ENCODE results near the gene BPIFB3. TPM values are rescaled to one million over a fixed set of nuclear protein-coding genes. Genes with fewer than 3 reads are reported as not detected.

Gene BPIFB3
- total RNA-seq, 1 donor from 2014 or later, result not detected

DNA sequence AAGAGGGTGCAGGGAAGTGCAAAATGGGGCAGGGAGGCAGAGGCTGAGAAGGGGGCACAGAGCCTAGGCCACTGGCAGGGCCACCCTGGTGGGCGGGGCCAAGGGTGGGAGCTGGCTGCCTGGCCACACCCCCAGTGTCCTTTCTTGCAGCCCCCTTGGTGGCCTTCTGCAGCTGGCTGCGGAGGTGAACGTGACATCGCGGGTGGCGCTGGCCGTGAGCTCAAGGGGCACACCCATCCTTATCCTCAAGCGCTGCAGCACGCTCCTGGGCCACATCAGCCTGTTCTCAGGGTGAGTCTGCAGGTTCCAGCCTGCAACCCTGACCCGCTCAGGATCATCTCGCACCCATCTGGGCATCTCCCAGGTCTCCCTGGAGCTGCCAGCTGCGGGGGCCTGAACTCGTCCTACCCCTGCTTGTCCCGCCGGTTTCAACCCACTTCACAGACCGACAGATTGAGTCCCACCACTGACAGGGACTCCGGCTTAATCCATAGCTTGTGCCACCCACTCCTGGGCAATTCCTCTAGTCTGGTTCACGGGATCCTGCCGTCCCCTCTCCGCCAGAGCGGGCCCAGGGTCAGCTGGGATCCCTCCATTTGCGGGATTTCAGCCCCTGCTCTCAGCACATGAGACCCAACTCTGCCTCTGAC is 6.2 kb downstream of the BPIFB3 start:
- H3K36me3 Mint-ChIP-seq, result no peaks in the 10 kb centered on the region
- H3K27me3 Mint-ChIP-seq, result peaks cover 10% of the 10 kb centered on the region

DNA sequence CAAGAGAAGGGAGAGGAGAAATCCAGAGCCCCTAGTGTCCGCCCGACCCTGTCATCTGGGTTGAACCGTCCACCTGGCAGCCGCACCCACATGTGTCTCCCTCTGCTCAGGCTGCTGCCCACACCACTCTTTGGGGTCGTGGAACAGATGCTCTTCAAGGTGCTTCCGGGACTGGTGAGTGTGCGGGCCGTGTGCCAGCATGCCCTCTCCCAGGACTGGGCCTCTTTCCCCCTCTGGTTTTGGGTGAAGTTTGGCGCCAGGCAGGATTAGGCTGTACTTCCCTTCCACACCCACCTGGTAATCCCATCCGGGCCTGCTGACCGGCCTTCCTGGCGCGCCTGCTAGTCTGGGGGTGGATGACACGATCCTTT is 7.9 kb downstream of the BPIFB3 start:
- H3K4me3 Mint-ChIP-seq, result no peak overlapping the region
- no peak for DNase-seq (ENCODE audit: extremely low spot score, unreplicated experiment)
- peaks cover 5% of the 10 kb centered on the region for H3K27me3 Mint-ChIP-seq
- TF ChIP-seq CTCF (conservative IDR thresholded peaks at IDR 0.05), result no peak
- H3K4me1 Mint-ChIP-seq (ENCODE audit: unreplicated experiment), result no peaks in the 10 kb centered on the region
- H3K36me3 Mint-ChIP-seq, result no peaks in the 10 kb centered on the region
- no peaks in the 10 kb centered on the region for H3K9me3 Mint-ChIP-seq
- H3K27ac Mint-ChIP-seq, result no peak overlapping the region

More for the DNA sequence above, 6.2 kb downstream of the BPIFB3 start:
- Mint-ChIP-seq H3K4me3 (no peak overlapping the region), H3K27ac (no peak overlapping the region), H3K4me1 (ENCODE audit: unreplicated experiment) (no peaks in the 10 kb centered on the region), H3K9me3 (no peaks in the 10 kb centered on the region)
- TF ChIP-seq CTCF (conservative IDR thresholded peaks at IDR 0.05), result no peak
- DNase-seq (ENCODE audit: extremely low spot score, unreplicated experiment), result no peak

DNA sequence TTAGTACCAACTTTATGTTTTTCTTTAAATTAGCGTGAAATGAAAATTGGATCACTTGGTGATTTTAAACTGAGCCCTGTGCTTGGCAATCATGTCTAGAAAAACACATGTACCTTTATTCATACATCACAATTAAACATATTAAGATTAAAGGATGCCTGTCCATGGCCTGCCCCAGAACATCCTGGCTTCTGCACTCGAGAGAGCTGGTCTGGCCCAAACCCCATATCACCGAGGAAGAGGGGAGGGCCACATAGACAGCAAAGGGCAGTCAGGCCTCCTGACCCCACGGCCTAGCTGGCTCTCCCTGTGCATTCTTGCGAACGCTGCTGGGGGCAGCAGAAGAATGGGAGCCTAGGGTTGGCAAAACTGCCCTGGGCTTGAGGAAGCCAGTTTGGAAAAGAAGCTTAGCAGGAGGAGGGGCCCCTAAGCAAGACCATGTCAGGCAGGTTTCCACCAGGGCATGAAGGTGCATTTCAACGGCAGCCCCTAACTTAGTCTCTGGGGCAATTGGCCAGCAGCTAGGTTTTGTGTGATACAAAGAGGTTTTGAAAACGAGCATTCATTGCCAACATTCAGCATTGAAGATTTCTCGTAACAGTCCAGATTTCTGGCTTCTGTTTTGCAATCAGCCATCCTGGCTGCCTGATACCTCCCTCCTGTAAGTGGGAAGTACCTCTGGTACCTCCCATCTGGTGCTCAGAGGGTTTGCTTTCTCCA is 8.6 kb downstream of the BPIFB3 start:
- TF ChIP-seq CTCF (conservative IDR thresholded peaks at IDR 0.05), result no peak
- no peaks in the 10 kb centered on the region for H3K36me3 Mint-ChIP-seq
- H3K27ac Mint-ChIP-seq, result no peak overlapping the region
- no peaks in the 10 kb centered on the region for H3K4me1 Mint-ChIP-seq (ENCODE audit: unreplicated experiment)
- peaks cover 11% of the 10 kb centered on the region for H3K27me3 Mint-ChIP-seq
- no peak overlapping the region for H3K4me3 Mint-ChIP-seq
- no peak for DNase-seq (ENCODE audit: extremely low spot score, unreplicated experiment)
- H3K9me3 Mint-ChIP-seq, result no peaks in the 10 kb centered on the region

- TF ChIP-seq CTCF (conservative IDR thresholded peaks at IDR 0.05), result no peak
- no peaks in the 10 kb centered on the region for H3K9me3 Mint-ChIP-seq
- no peaks in the 10 kb centered on the region for H3K4me1 Mint-ChIP-seq (ENCODE audit: unreplicated experiment)
- no peak overlapping the region for H3K27ac Mint-ChIP-seq
- no peaks in the 10 kb centered on the region for H3K36me3 Mint-ChIP-seq
- H3K27me3 Mint-ChIP-seq, result peaks cover 12% of the 10 kb centered on the region
- no peak for DNase-seq (ENCODE audit: extremely low spot score, unreplicated experiment)
- H3K4me3 Mint-ChIP-seq, result no peak overlapping the region
Measured at GRCh38 chr20:33062825-33063149, 9.1 kb downstream of the BPIFB3 start.

GRCh38 chr20:33063271-33063670 is 9.6 kb downstream of the BPIFB3 start:
- Mint-ChIP-seq H3K4me1 (ENCODE audit: unreplicated experiment) (no peaks in the 10 kb centered on the region), H3K4me3 (no peak overlapping the region), H3K27me3 (peaks cover 9% of the 10 kb centered on the region), H3K27ac (no peak overlapping the region), H3K36me3 (no peaks in the 10 kb centered on the region), H3K9me3 (no peaks in the 10 kb centered on the region)
- TF ChIP-seq CTCF (conservative IDR thresholded peaks at IDR 0.05), result no peak
- DNase-seq (ENCODE audit: extremely low spot score, unreplicated experiment), result no peak
